HepG2 (cell line): ENCODE results near the gene RHBDD1. TPM values are rescaled to one million over a fixed set of nuclear protein-coding genes. Genes with fewer than 3 reads are reported as not detected.

ENCODE experiments used
- AHDC1 ChIP-seq: sonication (generic); formaldehyde crosslinking; IDR thresholded peaks from 2 replicates; pipeline ENCODE4 v1.5.1; 2020; ENCODE audit warnings: mild to moderate bottlenecking, missing genetic modification reagents, borderline replicate concordance
- ARNT2 ChIP-seq: sonication (generic); formaldehyde crosslinking; IDR thresholded peaks from 2 replicates; pipeline ENCODE4 v1.8.0; 2022; ENCODE audit warnings: mild to moderate bottlenecking, low read depth, missing genetic modification reagents, moderate library complexity
- GMEB1 ChIP-seq: sonication (generic); formaldehyde crosslinking; IDR thresholded peaks from 2 replicates; pipeline ENCODE4 v1.5.1; 2020; ENCODE audit warnings: missing genetic modification reagents, mild to moderate bottlenecking, borderline replicate concordance
- NFRKB ChIP-seq: fragments of 450-650 bp; IDR thresholded peaks from 2 replicates; pipeline ENCODE4 v1.6.1; 2017
- REXO4 ChIP-seq: sonication (generic); formaldehyde crosslinking; IDR thresholded peaks from 2 replicates; pipeline ENCODE4 v1.8.0; 2022; ENCODE audit warnings: missing genetic modification reagents, mild to moderate bottlenecking, borderline replicate concordance
- XBP1 ChIP-seq: sonication (generic); formaldehyde crosslinking; IDR thresholded peaks from 2 replicates; pipeline ENCODE4 v1.5.0; 2020; ENCODE audit warnings: missing genetic modification reagents
- ZNF280B ChIP-seq: sonication (generic); formaldehyde crosslinking; IDR thresholded peaks from 2 replicates; pipeline ENCODE4 v1.5.0; 2020; ENCODE audit warnings: missing genetic modification reagents, mild to moderate bottlenecking, borderline replicate concordance
- ZNF337 ChIP-seq: sonication (generic); formaldehyde crosslinking; IDR thresholded peaks from 2 replicates; pipeline ENCODE4 v1.5.1; 2020; ENCODE audit warnings: missing genetic modification reagents, low read depth, mild to moderate bottlenecking, borderline replicate concordance
- ZNF350 ChIP-seq: sonication (generic); formaldehyde crosslinking; IDR thresholded peaks from 2 replicates; pipeline ENCODE4 v1.4.0; 2020; ENCODE audit warnings: mild to moderate bottlenecking, low read depth, missing genetic modification reagents, borderline replicate concordance
- ZNF530 ChIP-seq: sonication (generic); formaldehyde crosslinking; IDR thresholded peaks from 2 replicates; pipeline ENCODE4 v1.5.0; 2020; ENCODE audit warnings: low read depth, mild to moderate bottlenecking, missing genetic modification reagents
- ZNF646 ChIP-seq: sonication (generic); formaldehyde crosslinking; IDR thresholded peaks from 2 replicates; pipeline ENCODE4 v1.9.0; 2021; ENCODE audit warnings: mild to moderate bottlenecking, missing genetic modification reagents
- ZNF709 ChIP-seq: sonication (generic); formaldehyde crosslinking; IDR thresholded peaks from 2 replicates; pipeline ENCODE4 v1.5.0; 2020; ENCODE audit warnings: mild to moderate bottlenecking, missing genetic modification reagents
- polyA plus RNA-seq, 8 experiments: library from polyadenylated mRNA; depleted of rRNA in 3 of 8; stranded (reverse) in 7 of 8; unstranded in 1 of 8; fragments of >200 nt; fragmentation: Illumina TruSeq in 4 of 8; extraction: Trizol in 4 of 8; gene quantifications; 2 replicates each; pipeline versions ENCODE4 v1.2.1 to v1.2.3, GENCODE V29; 2011 to 2016; ENCODE audit warnings: low read depth in 4 of 8, missing spikeins in 1 of 8, mixed read lengths in 1 of 8; ENCODE audit not compliant: insufficient read depth in 1 of 8
- total RNA-seq, 5 experiments: library from RNA; depleted of rRNA; stranded (reverse); fragments of >200 nt; fragmentation: Illumina TruSeq; extraction: Trizol; gene quantifications; 2 replicates each; pipeline ENCODE4 v1.2.3, GENCODE V29; 2016; ENCODE audit warnings: low read depth in 1 of 5

Gene RHBDD1
- total and polyA plus RNA-seq, 2 of the 13 experiments (the other 11 are each of a cell fraction or from before 2014, with no cell fraction given) = 8.2 to 9.5 TPM

- TF ChIP-seq AHDC1 (CRISPR knock-in tag) = no peak
- TF ChIP-seq ZNF280B (CRISPR knock-in tag) = 0 out of 2 replicates have a peak, but pooled peaks have one; percentile 29
- 0 out of 2 replicates have a peak, but pooled peaks have one; percentile 12 for TF ChIP-seq XBP1
- no peak for TF ChIP-seq REXO4 (CRISPR knock-in tag)
- TF ChIP-seq ARNT2 = 0 out of 2 replicates have a peak, but pooled peaks have one; percentile 19
- no peak for TF ChIP-seq ZNF646 (CRISPR knock-in tag)
- TF ChIP-seq GMEB1 = no peak
- no peak for TF ChIP-seq ZNF350
- no peak for TF ChIP-seq ZNF530 (CRISPR knock-in tag)
- TF ChIP-seq NFRKB = no peak
- no peak for TF ChIP-seq ZNF337 (CRISPR knock-in tag)
- 0 out of 2 replicates have a peak, but pooled peaks have one; percentile 63 for TF ChIP-seq ZNF709 (CRISPR knock-in tag)
Measured at GRCh38 chr2:226796012-226796839, 39.6 kb upstream of the RHBDD1 start (continued).
